HL-60 (cell line): ENCODE measurements around the gene POMP.
A peak's percentile ranks its signal among the peaks of the same experiment; 100 is the strongest.

Source experiments
- DNase-seq, 2 experiments: peaks; one replicate each; pipeline ENCODE4 v3.0.0-alpha.2; 2010 to 2020; ENCODE audit warnings: low read depth in 1 of 2, low spot score in 1 of 2
- H3K27ac ChIP-seq: fragments of 250-450 bp; sonication (Bioruptor Pico); replicated peaks from 2 replicates; pipeline ENCODE4 v1.5.1; 2020; ENCODE audit warnings: mild to moderate bottlenecking, moderate library complexity
- H3K27me3 ChIP-seq: fragments of 250-450 bp; sonication (Bioruptor Pico); 2 replicates; pipeline ENCODE4 v1.5.1; 2021; ENCODE audit warnings: mild to moderate bottlenecking, moderate library complexity; ENCODE audit not compliant: insufficient read depth, poor library complexity, severe bottlenecking
- H3K4me3 ChIP-seq: replicated peaks from 2 replicates; pipeline ENCODE4 v1.5.1; 2011; ENCODE audit warnings: mild to moderate bottlenecking, control low read depth, low read length; ENCODE audit not compliant: insufficient read depth
- GABPA ChIP-seq: IDR thresholded peaks from 2 replicates; pipeline ENCODE4 v1.6.1; 2012; ENCODE audit warnings: low read depth
- POLR2AphosphoS5 ChIP-seq: IDR thresholded peaks from 2 replicates; pipeline ENCODE4 v1.6.1; 2012; ENCODE audit warnings: low read depth
- SPI1 ChIP-seq: IDR thresholded peaks from 2 replicates; pipeline ENCODE4 v1.6.1; 2012; ENCODE audit warnings: low read depth, mild to moderate bottlenecking, borderline replicate concordance
- long read RNA-seq: library from polyadenylated mRNA; unstranded; transcript quantifications from one replicate; pipeline ENCODE4 v2.0.0, GENCODE V29; 2020
- TF ChIP-seq, protein P1 (sequence below): IDR thresholded peaks from 2 replicates; pipeline ENCODE4 v1.6.1; 2012; ENCODE audit warnings: low read depth; ENCODE audit not compliant: insufficient replicate concordance
- TF ChIP-seq, protein P2 (sequence below): IDR thresholded peaks from one replicate; pipeline ENCODE4 v1.5.1; 2011; ENCODE audit warnings: low read length, control low read depth, inconsistent platforms; ENCODE audit not compliant: insufficient read depth

The POMP gene, protein sequence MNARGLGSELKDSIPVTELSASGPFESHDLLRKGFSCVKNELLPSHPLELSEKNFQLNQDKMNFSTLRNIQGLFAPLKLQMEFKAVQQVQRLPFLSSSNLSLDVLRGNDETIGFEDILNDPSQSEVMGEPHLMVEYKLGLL
- long read RNA-seq, transcript POMP-201 (6 exons, 1,330 nt), result major isoform, 56 of 63 reads
- long read RNA-seq, partial matches to known transcripts, result 6 of 63 reads
- long read RNA-seq, other reads (novel, unspliced or antisense), result 1 of 63 reads

DNA sequence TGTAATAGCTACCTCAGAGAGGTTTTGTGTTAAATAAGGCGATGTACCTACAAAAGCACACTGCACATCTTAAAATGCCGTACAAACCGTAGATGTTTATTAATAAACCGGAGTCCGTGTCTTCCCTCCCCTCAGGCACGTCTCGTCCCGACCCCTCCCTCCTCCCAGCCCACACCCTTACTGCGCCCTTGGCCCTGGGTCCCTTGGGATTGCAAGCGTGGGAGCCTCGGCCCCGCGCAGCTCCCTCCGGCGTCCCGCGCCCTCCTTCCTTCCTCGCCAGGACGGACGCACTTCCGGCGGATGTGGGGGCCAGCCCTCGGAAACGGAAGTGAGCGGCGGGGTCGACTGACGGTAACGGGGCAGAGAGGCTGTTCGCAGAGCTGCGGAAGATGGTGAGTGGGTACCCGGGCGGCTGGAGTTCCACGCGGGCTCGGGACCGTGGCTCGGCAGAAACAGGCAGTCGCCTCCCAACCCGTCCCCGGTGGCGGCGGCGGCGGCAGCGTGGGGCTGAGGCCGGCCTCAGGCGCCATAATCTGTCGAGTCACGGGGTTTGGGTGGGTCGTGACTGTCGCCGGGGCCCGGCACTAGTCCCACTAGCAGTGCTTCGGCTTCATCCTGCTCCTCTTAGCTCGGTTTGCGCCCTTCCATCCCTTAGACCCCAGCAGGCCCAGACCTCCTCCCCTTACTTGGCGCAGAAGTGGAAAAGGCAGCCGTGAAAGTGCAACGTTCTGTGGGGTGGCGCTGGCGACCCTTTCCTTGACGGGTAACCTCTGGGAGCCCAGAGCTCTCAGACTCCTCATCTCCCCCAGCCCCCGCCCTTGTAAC is at the start of gene POMP:
TSS of gene POMP (plus strand) at position 335 of the 825 bp plus-strand sequence. CDS start at position 390, 55 bp downstream.
- peak within 1 kb of the TSS; percentile 74 for H3K27ac ChIP-seq
- peak within 1 kb of the TSS; percentile 80 for H3K4me3 ChIP-seq
- no peaks in the 10 kb centered on the region for H3K27me3 ChIP-seq
- DNase-seq, result peak; percentile 93 to 94
- TF ChIP-seq, protein P1, sequence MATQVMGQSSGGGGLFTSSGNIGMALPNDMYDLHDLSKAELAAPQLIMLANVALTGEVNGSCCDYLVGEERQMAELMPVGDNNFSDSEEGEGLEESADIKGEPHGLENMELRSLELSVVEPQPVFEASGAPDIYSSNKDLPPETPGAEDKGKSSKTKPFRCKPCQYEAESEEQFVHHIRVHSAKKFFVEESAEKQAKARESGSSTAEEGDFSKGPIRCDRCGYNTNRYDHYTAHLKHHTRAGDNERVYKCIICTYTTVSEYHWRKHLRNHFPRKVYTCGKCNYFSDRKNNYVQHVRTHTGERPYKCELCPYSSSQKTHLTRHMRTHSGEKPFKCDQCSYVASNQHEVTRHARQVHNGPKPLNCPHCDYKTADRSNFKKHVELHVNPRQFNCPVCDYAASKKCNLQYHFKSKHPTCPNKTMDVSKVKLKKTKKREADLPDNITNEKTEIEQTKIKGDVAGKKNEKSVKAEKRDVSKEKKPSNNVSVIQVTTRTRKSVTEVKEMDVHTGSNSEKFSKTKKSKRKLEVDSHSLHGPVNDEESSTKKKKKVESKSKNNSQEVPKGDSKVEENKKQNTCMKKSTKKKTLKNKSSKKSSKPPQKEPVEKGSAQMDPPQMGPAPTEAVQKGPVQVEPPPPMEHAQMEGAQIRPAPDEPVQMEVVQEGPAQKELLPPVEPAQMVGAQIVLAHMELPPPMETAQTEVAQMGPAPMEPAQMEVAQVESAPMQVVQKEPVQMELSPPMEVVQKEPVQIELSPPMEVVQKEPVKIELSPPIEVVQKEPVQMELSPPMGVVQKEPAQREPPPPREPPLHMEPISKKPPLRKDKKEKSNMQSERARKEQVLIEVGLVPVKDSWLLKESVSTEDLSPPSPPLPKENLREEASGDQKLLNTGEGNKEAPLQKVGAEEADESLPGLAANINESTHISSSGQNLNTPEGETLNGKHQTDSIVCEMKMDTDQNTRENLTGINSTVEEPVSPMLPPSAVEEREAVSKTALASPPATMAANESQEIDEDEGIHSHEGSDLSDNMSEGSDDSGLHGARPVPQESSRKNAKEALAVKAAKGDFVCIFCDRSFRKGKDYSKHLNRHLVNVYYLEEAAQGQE, result peak; percentile 47
- TF ChIP-seq POLR2AphosphoS5 (peak; percentile 98), SPI1 (peak; percentile 83; the same call in 1 of the 2 replicates), GABPA (peak; percentile 96)
- TF ChIP-seq, protein P2, sequence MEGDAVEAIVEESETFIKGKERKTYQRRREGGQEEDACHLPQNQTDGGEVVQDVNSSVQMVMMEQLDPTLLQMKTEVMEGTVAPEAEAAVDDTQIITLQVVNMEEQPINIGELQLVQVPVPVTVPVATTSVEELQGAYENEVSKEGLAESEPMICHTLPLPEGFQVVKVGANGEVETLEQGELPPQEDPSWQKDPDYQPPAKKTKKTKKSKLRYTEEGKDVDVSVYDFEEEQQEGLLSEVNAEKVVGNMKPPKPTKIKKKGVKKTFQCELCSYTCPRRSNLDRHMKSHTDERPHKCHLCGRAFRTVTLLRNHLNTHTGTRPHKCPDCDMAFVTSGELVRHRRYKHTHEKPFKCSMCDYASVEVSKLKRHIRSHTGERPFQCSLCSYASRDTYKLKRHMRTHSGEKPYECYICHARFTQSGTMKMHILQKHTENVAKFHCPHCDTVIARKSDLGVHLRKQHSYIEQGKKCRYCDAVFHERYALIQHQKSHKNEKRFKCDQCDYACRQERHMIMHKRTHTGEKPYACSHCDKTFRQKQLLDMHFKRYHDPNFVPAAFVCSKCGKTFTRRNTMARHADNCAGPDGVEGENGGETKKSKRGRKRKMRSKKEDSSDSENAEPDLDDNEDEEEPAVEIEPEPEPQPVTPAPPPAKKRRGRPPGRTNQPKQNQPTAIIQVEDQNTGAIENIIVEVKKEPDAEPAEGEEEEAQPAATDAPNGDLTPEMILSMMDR, result no peak

DNA sequence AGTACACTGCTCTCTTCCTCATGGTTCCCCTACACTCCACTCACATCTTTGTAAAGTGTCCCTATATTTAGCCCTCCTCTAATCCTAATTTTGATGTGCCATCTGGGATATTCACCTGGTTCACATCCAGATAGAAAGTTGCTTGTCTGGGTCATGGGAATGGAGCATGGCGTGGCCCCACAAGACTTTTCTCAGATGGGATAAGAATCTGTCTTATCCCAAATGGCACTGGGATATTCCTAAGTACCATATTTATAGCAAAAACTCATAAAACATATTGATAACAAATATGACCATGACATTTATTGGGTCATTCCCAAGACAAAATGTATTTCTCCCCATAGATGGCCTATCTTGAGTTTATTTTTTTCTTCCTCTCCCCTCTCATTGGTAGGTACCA is 49.5 kb upstream of the POMP start:
- Histone ChIP-seq H3K27me3 (no peaks in the 10 kb centered on the region), H3K27ac (no peak overlapping the region), H3K4me3 (no peak overlapping the region)
- TF ChIP-seq, protein P2, result no peak
- TF ChIP-seq, protein P1, result no peak
- TF ChIP-seq GABPA, result no peak
- TF ChIP-seq POLR2AphosphoS5, result no peak
- TF ChIP-seq SPI1, result no peak
- no peak for DNase-seq

DNA sequence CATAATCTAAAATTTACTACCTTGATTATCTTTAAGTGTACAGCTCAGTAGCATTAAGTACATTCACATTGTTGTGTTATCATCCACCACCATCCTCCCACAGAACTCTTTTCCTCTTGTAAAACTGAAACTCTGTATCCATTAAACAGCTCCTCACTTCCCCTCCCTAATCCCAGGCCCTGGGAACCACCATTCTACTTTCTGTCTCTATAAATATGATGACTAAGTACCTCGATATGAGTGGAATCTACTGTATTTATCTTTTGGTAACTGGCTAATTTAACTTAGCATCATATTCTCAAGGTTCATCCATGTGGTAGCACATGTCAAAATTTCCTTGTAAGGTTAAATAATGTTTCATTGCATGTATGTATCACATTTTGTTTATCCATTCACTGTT is 49.0 kb upstream of the POMP start:
- Histone ChIP-seq H3K4me3 (no peak overlapping the region), H3K27ac (no peak overlapping the region), H3K27me3 (no peaks in the 10 kb centered on the region)
- TF ChIP-seq, protein P1, result no peak
- TF ChIP-seq, protein P2, result no peak
- TF ChIP-seq SPI1 (no peak), POLR2AphosphoS5 (no peak), GABPA (no peak)
- DNase-seq, result no peak
